Omental fat pad (tissue), 4 donors: ENCODE measurements around the gene KLF3. TPM values are rescaled to one million over a fixed set of nuclear protein-coding genes. Genes with fewer than 3 reads are reported as not detected.

Experiments
- ATAC-seq: fragments of 150-250 bp; one replicate; pipeline ENCODE4 v1.9.1; 2016; ENCODE audit warnings: mild to moderate bottlenecking, moderate library complexity; ENCODE audit not compliant: low FRiP score
- DNase-seq: peaks from one replicate; pipeline ENCODE4 v3.0.0-alpha.2; 2019; ENCODE audit warnings: low spot score
- total RNA-seq, 4 donors: library from RNA; depleted of rRNA; stranded (reverse); fragments of >200 nt; gene quantifications; one replicate each; pipeline ENCODE4 v1.1.0, GENCODE V29; 2016
- TF ChIP-seq, protein P1 (sequence below), 3 donors: fragments of 450-650 bp; IDR thresholded peaks; one replicate each; pipeline ENCODE4 v1.5.1; 2016 to 2017; ENCODE audit warnings: antibody characterized with exemption in 3 of 3, mild to moderate bottlenecking in 3 of 3, moderate library complexity in 2 of 3

Gene KLF3
- total RNA-seq, 4 donors from 2014 or later = 40.4 to 64.9 (median 53.8) TPM

GRCh38 chr4:38728631-38729141 lies 64.7 kb downstream of the KLF3 start:
- ATAC-seq = no peak
- TF ChIP-seq, protein P1, sequence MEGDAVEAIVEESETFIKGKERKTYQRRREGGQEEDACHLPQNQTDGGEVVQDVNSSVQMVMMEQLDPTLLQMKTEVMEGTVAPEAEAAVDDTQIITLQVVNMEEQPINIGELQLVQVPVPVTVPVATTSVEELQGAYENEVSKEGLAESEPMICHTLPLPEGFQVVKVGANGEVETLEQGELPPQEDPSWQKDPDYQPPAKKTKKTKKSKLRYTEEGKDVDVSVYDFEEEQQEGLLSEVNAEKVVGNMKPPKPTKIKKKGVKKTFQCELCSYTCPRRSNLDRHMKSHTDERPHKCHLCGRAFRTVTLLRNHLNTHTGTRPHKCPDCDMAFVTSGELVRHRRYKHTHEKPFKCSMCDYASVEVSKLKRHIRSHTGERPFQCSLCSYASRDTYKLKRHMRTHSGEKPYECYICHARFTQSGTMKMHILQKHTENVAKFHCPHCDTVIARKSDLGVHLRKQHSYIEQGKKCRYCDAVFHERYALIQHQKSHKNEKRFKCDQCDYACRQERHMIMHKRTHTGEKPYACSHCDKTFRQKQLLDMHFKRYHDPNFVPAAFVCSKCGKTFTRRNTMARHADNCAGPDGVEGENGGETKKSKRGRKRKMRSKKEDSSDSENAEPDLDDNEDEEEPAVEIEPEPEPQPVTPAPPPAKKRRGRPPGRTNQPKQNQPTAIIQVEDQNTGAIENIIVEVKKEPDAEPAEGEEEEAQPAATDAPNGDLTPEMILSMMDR (IDR thresholded peaks at IDR 0.05) = no peak
- DNase-seq = no peak

DNA sequence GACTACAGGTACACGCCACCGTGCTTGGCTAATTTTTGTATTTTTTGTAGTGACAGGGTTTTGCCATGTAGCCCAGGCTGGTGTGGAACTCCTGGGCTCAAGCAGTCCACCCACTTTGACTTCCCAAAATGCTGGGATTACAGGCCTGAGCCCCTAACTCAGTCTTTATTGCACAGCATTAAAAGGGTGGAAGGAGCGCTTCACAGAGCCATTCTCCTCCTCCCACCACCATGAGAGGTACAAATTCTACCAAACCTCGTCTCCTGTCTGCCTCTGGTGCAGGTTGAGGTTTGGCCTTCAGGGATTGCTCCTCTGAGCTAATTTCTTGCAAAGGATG lies 66.5 kb downstream of the KLF3 start:
- ATAC-seq (no peak), DNase-seq (no peak)
- TF ChIP-seq, protein P1 (IDR thresholded peaks at IDR 0.05) = no peak

- TF ChIP-seq, protein P1 (IDR thresholded peaks at IDR 0.05) = peak in 2 of 3 donors; percentile 65 to 89
- peak; percentile 83 for DNase-seq
- ATAC-seq = peak; percentile 50
Observed at GRCh38 chr4:38730830-38731646, 67.0 kb downstream of the KLF3 start.

DNA sequence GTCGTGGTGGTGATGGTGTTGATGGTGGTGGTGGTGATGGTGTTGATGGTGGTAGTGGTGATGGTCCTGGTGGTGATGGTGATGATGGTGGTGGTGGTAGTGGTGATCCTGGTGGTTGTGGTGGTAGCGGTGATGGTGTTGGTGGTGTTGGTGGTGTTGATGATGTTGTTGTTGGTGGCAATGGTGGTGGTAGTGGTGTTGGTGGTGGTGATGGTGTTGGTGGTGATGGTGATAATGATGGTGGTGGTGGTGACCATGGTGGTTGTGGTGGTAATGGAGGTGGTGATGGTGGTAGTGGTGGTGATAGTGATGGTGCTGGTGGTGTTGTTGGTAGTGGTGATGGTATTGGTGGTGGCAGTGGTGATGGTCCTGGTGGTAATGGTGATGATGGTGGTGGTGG lies 69.7 kb downstream of the KLF3 start:
- ATAC-seq (no peak), DNase-seq (no peak)
- TF ChIP-seq, protein P1 (IDR thresholded peaks at IDR 0.05) = no peak

DNA sequence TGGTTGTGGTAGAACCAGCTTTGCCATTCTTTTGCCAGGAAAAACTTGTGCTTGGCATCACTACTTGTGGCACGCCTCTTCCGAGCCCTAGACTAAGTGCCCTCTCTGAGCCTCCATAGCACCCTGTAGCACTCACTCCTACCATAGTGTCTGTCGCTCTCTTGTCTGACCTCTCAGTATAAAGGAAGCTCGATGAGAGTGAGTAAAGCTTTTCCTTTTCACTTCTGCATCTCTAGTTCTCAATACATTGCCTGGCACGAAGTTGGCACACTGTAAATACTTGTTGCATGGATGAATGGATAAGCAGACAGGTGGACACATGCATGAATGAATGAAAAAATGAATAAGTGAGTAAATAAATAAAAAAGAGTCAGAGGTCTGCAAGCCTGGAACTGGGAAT lies 70.4 kb downstream of the KLF3 start:
- TF ChIP-seq, protein P1 (IDR thresholded peaks at IDR 0.05) = no peak
- ATAC-seq = no peak
- DNase-seq = no peak

- TF ChIP-seq, protein P1 (IDR thresholded peaks at IDR 0.05) = no peak
- ATAC-seq = no peak
- DNase-seq = no peak
Observed at GRCh38 chr4:38734911-38735310, 70.9 kb downstream of the KLF3 start.

DNA sequence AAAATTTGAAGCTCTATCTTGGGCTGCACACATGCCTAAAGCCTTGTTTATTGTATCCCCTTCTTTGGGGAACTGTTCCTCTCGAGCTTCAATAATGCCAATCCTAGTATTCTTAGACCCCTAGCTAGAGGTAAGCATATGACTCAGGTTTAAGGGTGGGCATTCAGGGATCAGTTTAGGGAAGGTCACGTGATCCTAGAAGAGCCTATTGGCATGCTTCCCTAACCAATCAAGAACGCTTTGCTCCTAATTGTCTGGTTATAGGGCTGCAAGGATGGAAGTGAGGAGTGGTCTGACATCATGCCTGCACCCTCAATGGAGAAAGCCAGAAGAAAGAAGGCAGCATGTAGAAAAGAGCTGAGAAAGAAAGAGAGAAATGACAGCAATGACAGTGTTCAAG lies 71.9 kb downstream of the KLF3 start:
- ATAC-seq (no peak), DNase-seq (no peak)
- TF ChIP-seq, protein P1 (IDR thresholded peaks at IDR 0.05) = no peak
